ENCODE data around the gene TKTL2.
"Not testable (repeated sequence)": the region's sequence is repeated elsewhere in the genome, so short reads cannot be mapped to it uniquely, and the experiment has no call there.

The TKTL2 gene

DNA sequence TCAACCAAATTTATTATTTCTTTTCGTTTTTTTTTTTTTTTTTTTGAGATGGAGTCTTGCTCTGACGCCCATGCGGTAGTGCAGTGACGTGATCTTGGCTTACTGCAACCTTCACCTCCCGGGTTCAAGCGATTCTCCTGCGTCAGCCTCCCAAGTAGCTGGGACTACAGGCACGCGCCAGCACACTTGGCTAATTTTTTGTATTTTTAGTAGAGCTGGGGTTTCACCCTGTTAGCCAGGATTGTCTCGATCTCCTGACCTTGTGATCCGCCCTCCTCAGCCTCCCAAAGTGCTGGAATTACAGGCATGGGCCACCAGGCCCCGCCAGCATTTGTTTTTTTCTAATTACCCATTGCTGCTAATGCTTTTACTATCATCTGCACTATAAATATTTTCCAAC lies 26.5 kb downstream of the TKTL2 start:
- not testable (repeated sequence) for DNase-seq

DNA sequence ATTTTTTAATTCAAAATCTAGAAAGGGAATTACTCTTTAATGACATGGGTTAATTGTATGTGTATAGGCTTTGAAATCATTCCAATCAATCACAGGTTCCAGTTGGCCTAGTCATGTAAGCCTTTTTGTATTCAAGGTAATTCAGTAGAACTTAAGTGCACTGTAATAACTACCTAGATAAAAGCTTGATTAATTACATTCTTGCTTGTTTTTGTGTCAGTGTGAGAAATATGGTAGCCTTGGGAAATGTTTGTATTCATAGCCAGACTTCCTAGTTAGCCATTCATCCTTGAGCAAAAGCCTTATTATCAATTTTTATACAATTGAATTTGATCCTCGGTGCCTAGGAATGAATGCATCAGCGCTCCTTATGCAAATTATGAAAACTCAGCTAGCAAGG lies 33.5 kb downstream of the TKTL2 start:
- DNase-seq: no peak
